Epithelial cell of esophagus (primary cell): ENCODE data around the gene GLMP.

ENCODE experiments used
- DNase-seq: peaks from one replicate; pipeline ENCODE4 v3.0.0; 2010; ENCODE audit warnings: low read depth
- H3K4me3 ChIP-seq: 2 replicates; pipeline ENCODE4 v1.5.1; 2011; ENCODE audit warnings: mild to moderate bottlenecking, low read length, control low read depth
- CTCF ChIP-seq: IDR thresholded peaks from 2 replicates; pipeline ENCODE4 v1.5.1; 2011; ENCODE audit warnings: low read depth, mild to moderate bottlenecking, low read length, control low read depth, inconsistent platforms; ENCODE audit not compliant: insufficient read depth; ENCODE audit errors: missing control alignments

Gene GLMP, protein sequence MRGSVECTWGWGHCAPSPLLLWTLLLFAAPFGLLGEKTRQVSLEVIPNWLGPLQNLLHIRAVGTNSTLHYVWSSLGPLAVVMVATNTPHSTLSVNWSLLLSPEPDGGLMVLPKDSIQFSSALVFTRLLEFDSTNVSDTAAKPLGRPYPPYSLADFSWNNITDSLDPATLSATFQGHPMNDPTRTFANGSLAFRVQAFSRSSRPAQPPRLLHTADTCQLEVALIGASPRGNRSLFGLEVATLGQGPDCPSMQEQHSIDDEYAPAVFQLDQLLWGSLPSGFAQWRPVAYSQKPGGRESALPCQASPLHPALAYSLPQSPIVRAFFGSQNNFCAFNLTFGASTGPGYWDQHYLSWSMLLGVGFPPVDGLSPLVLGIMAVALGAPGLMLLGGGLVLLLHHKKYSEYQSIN

DNA sequence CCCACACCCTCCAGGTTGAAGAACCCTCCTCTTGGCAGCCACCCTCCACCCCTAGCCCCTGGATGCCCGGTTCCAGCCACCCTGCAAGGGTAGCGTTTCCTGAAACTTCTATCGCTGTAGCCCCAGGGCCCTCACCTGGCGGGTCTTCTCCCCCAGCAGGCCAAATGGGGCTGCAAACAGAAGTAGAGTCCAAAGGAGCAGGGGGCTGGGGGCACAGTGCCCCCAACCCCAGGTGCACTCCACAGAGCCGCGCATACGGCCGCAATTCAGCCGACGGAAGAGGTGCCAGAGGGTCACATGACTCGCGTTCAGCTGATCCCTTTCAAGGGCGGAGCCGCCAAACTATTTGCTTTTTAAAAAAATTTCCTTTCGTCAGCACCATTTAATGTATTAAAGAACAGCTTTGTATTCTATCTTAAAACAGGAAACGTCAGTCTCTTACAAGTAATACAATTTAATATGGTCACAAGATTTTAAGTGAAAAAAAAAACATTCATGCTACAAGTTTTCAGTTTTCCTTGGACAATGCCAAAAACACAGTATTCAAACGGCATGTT, at the start of gene GLMP:
Gene GLMP (minus strand): TSS at position 289 of the 557 bp plus-strand sequence. CDS start 34 bp downstream, at position 255.
- no peak for TF ChIP-seq CTCF
- peak; percentile 60 for DNase-seq
- peak within 1 kb of the TSS; percentile 92 for H3K4me3 ChIP-seq

GRCh38 chr1:156344409-156344808, 48.9 kb upstream of the GLMP start:
- TF ChIP-seq CTCF = no peak
- H3K4me3 ChIP-seq = no peak overlapping the region
- no peak for DNase-seq

DNA sequence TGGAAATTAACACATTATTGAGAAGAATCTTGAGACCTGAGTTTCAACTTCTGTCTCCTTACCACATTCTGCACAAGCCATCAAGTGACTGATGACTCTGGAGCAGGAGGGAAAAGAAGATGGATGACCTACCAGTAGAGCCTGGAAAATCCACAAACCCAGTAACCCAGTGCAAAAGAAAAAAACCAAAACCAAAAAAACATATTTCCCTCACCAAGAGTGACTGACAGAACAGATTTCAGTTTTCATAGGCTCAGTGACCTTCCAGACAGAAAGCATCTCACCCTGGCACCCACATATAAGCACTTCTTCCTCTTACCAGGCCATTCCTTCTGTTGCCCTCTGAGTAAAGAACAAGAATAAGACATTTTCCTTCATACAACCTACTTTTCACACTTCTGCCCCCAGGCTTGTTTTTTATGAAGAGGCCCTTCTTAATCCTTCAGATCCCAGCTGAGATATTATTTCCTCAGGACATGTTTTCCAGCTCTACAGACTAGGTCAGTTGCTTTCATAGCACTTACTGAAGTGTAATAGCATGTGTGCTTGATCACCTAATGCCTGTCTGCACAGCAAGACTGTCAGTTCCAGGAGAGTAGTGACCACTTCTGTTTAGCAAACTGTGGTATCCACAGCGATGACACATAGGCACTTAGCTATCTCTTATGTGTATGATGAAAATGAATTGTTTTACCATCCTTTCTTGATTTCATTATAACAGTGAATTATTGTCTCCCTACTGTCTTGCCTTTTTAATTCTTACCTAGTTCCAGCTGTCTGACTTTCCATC, 46.9 kb upstream of the GLMP start:
- DNase-seq = no peak
- no peak for TF ChIP-seq CTCF
- no peak overlapping the region for H3K4me3 ChIP-seq

- TF ChIP-seq CTCF = no peak
- peak within 1 kb of the TSS; percentile 91 for H3K4me3 ChIP-seq
- DNase-seq = peak; percentile 100
Measured at GRCh38 chr1:156338180-156338976, 42.9 kb upstream of the GLMP start, which contains the start of the genes CCT3 and TSACC. Gene CCT3, minus strand, starts transcription at chr1:156338292. Its CDS starts 108 bp downstream, at chr1:156338184. Gene TSACC, plus strand, starts transcription at chr1:156338526. Its CDS starts 1,232 bp downstream, at chr1:156339758.

- DNase-seq = no peak
- peak overlapping the region; percentile 91 for H3K4me3 ChIP-seq
Measured at GRCh38 chr1:156337888-156338179, 42.4 kb upstream of the GLMP start.

More at GRCh38 chr1:156337888-156338179, 42.4 kb upstream of the GLMP start:
- TF ChIP-seq CTCF = no peak
